BJ (cell line): ENCODE measurements around the gene EDEM1. TPM values are rescaled to one million over a fixed set of nuclear protein-coding genes. Genes with fewer than 3 reads are reported as not detected.

Source experiments
- CTCF ChIA-PET: fragments of 350-600 bp; formaldehyde crosslinking; extraction: SDS; loops from one replicate; lab custom pipeline; 2021; ENCODE audit warnings: antibody characterized with exemption, inconsistent platforms; lab: Yijun Ruan, JAX
- POLR2A ChIA-PET: fragments of 300-600 bp; sonication (Branson Sonifier 250); formaldehyde crosslinking; extraction: SDS; loops from one replicate; lab custom pipeline; 2021; ENCODE audit warnings: antibody characterized with exemption; lab: Charles Lee
- DNase-seq: peaks from one replicate; pipeline ENCODE4 v3.0.0-alpha.2; 2011; ENCODE audit warnings: low read depth
- H3K27me3 ChIP-seq: 2 replicates; pipeline ENCODE4 v1.6.0; 2011; ENCODE audit warnings: low read length; ENCODE audit not compliant: control insufficient read depth, insufficient read depth
- H3K36me3 ChIP-seq: 2 replicates; pipeline ENCODE4 v1.5.1; 2011; ENCODE audit warnings: low read length; ENCODE audit not compliant: control insufficient read depth, insufficient read depth
- H3K4me3 ChIP-seq: 2 replicates; pipeline ENCODE4 v1.5.1; 2011; ENCODE audit warnings: low read depth, mild to moderate bottlenecking, control low read depth, low read length
- CTCF ChIP-seq: IDR thresholded peaks from 2 replicates; pipeline ENCODE4 v1.5.1; 2011; ENCODE audit warnings: low read depth, mild to moderate bottlenecking, control low read depth, inconsistent platforms, low read length, moderate library complexity; ENCODE audit not compliant: insufficient read depth
- polyA plus RNA-seq: library from polyadenylated mRNA; depleted of rRNA; stranded (reverse); fragments of >200 nt; gene quantifications from 2 replicates; pipeline ENCODE4 v1.2.3, GENCODE V29; 2011

The EDEM1 gene
- polyA plus RNA-seq, 1 experiment: 21.3 TPM

- no peaks in the 10 kb centered on the region for H3K36me3 ChIP-seq
- TF ChIP-seq CTCF: no peak
- DNase-seq: no peak
- POLR2A ChIA-PET: no interaction called here
- CTCF ChIA-PET: interaction anchor here (0.7 to 1.4 kb wide), 2 partner anchors 18 to 22 kb away, joined by 3 to 4 read pairs; no protein-coding TSS in a partner anchor
- H3K4me3 ChIP-seq: no peak overlapping the region
- H3K27me3 ChIP-seq: no peaks in the 10 kb centered on the region
Measured at GRCh38 chr3:5250467-5251195, 63.1 kb downstream of the EDEM1 start.

GRCh38 chr3:5251196-5251583 lies 63.7 kb downstream of the EDEM1 start:
- DNase-seq: no peak
- no peaks in the 10 kb centered on the region for H3K27me3 ChIP-seq
- no peak overlapping the region for H3K4me3 ChIP-seq
- ChIA-PET POLR2A (no interaction called here), CTCF (interaction anchor here (0.7 to 1.4 kb wide), 2 partner anchors 18 to 22 kb away, joined by 3 to 4 read pairs; no protein-coding TSS in a partner anchor)
- H3K36me3 ChIP-seq: no peaks in the 10 kb centered on the region
- no peak for TF ChIP-seq CTCF

- Histone ChIP-seq H3K27me3 (no peaks in the 10 kb centered on the region), H3K36me3 (no peaks in the 10 kb centered on the region), H3K4me3 (no peak overlapping the region)
- DNase-seq: no peak
- no peak for TF ChIP-seq CTCF
- ChIA-PET CTCF (interaction anchor here (1.4 kb wide), 1 partner anchor 21 kb away, joined by 4 read pairs; no protein-coding TSS in a partner anchor), POLR2A (no interaction called here)
Measured at GRCh38 chr3:5252131-5252530, 64.6 kb downstream of the EDEM1 start.

- DNase-seq: no peak
- Histone ChIP-seq H3K27me3 (no peaks in the 10 kb centered on the region), H3K36me3 (no peaks in the 10 kb centered on the region), H3K4me3 (no peak overlapping the region)
- POLR2A ChIA-PET: no interaction called here
- no peak for TF ChIP-seq CTCF
- CTCF ChIA-PET: no interaction called here
Measured at GRCh38 chr3:5254281-5255048, 67.0 kb downstream of the EDEM1 start.
